Measurements from ENCODE around the gene LRP4. TPM values are rescaled to one million over a fixed set of nuclear protein-coding genes. Genes with fewer than 3 reads are reported as not detected.

LRP4 gene
- total and polyA plus RNA-seq, 2 of the 4 experiments (the other 2 are of a cell fraction): 4.1 to 5.8 TPM

DNA sequence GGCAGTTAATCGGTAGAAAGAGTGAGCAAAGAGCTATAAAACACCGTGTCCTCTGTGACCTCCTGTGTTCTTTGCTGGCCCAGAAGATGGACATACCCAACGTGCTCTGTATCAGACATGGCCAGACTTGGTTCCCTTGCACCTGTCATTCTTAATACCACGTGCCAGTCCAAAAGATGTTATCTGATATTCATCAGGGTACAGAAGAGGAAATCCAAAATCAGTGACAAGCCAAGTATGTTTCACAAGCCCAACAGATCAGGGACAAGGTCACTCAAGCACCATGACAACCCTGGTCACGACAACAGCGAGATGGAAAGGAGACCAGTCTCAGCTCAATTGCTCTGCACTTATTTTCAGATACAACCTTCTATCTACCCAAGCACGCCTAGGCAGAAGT, 3.4 kb downstream of the LRP4 start:
- Histone ChIP-seq H2AK5ac (ENCODE audit: low read depth, low read length) (peak overlapping the region; percentile 56; the same call in 1 of the 2 replicates), H3K9me3 (ENCODE audit: control insufficient read depth, insufficient read depth, low read length) (no peaks in the 10 kb centered on the region), H2AFZ (replicated peaks; ENCODE audit: low read length, poor library complexity) (no peak overlapping the region), H2BK5ac (ENCODE audit: low read depth, low read length, poor library complexity, severe bottlenecking) (no peak overlapping the region), H3K36me3 (ENCODE audit: control insufficient read depth, insufficient read depth, low read length) (no peaks in the 10 kb centered on the region), H2AK9ac (replicated peaks; ENCODE audit: low read depth, low read length, poor library complexity) (no peak overlapping the region), H3K23ac (ENCODE audit: low read depth, low read length) (no peak overlapping the region), H2BK120ac (ENCODE audit: low read depth, low read length) (no peak overlapping the region), H4K8ac (ENCODE audit: low read depth in 2 of 2, low read length in 2 of 2) (no peak overlapping the region), H3K4me1 (ENCODE audit: control insufficient read depth, insufficient read depth, low read length) (peaks cover 11% of the 10 kb centered on the region), H2BK20ac (ENCODE audit: low read depth, low read length) (no peak overlapping the region), H3K9me1 (ENCODE audit: insufficient read depth, low read length) (peaks cover 9% of the 10 kb centered on the region), H3K4me3 (ENCODE audit: insufficient read depth, low read depth, low read length) (no peak overlapping the region), H3K79me1 (ENCODE audit: low read depth in 1 of 2, low read length in 2 of 2) (peaks cover 0 to 15% of the 10 kb centered on the region in 2 experiments; a peak in 3 of 4 replicates), H3K27me3 (ENCODE audit: control insufficient read depth, insufficient read depth, low read length) (no peaks in the 10 kb centered on the region), H2BK15ac (ENCODE audit: low read depth, low read length) (no peak overlapping the region), H3K18ac (ENCODE audit: low read depth, low read length) (no peak overlapping the region), H3K9ac (ENCODE audit: low read depth, low read length) (no peak overlapping the region), H4K5ac (ENCODE audit: low read depth, low read length) (no peak overlapping the region), H3K4ac (ENCODE audit: low read depth, low read length) (no peak overlapping the region), H3K27ac (ENCODE audit: insufficient read depth, low read length) (no peak overlapping the region), H3K56ac (ENCODE audit: extremely low read depth, insufficient read depth, low read length) (no peak overlapping the region), H4K20me1 (ENCODE audit: insufficient read depth, low read length) (no peaks in the 10 kb centered on the region), H3K4me2 (ENCODE audit: low read depth, low read length) (no peak overlapping the region), H4K91ac (ENCODE audit: insufficient read depth, low read depth, low read length) (no peak overlapping the region), H3K14ac (replicated peaks; ENCODE audit: low read depth, low read length) (no peak overlapping the region)
- no peak for ATAC-seq (ENCODE audit: low read depth)
- TF ChIP-seq, protein P1, sequence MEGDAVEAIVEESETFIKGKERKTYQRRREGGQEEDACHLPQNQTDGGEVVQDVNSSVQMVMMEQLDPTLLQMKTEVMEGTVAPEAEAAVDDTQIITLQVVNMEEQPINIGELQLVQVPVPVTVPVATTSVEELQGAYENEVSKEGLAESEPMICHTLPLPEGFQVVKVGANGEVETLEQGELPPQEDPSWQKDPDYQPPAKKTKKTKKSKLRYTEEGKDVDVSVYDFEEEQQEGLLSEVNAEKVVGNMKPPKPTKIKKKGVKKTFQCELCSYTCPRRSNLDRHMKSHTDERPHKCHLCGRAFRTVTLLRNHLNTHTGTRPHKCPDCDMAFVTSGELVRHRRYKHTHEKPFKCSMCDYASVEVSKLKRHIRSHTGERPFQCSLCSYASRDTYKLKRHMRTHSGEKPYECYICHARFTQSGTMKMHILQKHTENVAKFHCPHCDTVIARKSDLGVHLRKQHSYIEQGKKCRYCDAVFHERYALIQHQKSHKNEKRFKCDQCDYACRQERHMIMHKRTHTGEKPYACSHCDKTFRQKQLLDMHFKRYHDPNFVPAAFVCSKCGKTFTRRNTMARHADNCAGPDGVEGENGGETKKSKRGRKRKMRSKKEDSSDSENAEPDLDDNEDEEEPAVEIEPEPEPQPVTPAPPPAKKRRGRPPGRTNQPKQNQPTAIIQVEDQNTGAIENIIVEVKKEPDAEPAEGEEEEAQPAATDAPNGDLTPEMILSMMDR (conservative IDR thresholded peaks at IDR 0.05; ENCODE audit: low read depth, low read length): no peak
- no peak for TF ChIP-seq RCOR1 (IDR thresholded peaks at IDR 0.05; ENCODE audit: insufficient replicate concordance, low read length)
- no peak for TF ChIP-seq MXI1 (IDR thresholded peaks at IDR 0.05; ENCODE audit: borderline replicate concordance, low read depth, low read length)
- no peak for TF ChIP-seq CEBPB (IDR thresholded peaks at IDR 0.05; ENCODE audit: low read depth, low read length)
- TF ChIP-seq, protein P2, sequence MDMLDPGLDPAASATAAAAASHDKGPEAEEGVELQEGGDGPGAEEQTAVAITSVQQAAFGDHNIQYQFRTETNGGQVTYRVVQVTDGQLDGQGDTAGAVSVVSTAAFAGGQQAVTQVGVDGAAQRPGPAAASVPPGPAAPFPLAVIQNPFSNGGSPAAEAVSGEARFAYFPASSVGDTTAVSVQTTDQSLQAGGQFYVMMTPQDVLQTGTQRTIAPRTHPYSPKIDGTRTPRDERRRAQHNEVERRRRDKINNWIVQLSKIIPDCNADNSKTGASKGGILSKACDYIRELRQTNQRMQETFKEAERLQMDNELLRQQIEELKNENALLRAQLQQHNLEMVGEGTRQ (IDR thresholded peaks at IDR 0.05; ENCODE audit: low read depth, low read length): no peak
- no peak for TF ChIP-seq BHLHE40 (IDR thresholded peaks at IDR 0.05; ENCODE audit: low read depth, low read length)
- no peak for TF ChIP-seq FOS (IDR thresholded peaks at IDR 0.05; ENCODE audit: low read depth, low read length)
- no peak for TF ChIP-seq CHD1 (IDR thresholded peaks at IDR 0.05; ENCODE audit: low read depth, low read length)
- TF ChIP-seq MAFK (IDR thresholded peaks at IDR 0.05; ENCODE audit: low read depth, low read length): no peak
- TF ChIP-seq SMC3 (IDR thresholded peaks at IDR 0.05; ENCODE audit: low read depth, low read length): no peak
- in situ Hi-C loops (cut with MboI; ENCODE audit: low sequenced_read_pairs): loop anchor here (10.0 kb wide), 1 partner anchor 240 kb away; no protein-coding TSS in a partner anchor
- WGBS, 2 experiments (ENCODE audit: extremely low coverage in 2 of 2, insufficient read length in 1 of 2): 57% methylated on average over 2 of the region's 7 CpGs; no CpG with 5 or more reads in 1 of the 2 experiments
- no TSS peak for BruUV-seq (replicated peaks)
- POLR2A ChIA-PET (ENCODE audit: unreplicated experiment): no interaction called here
- CTCF ChIA-PET: no interaction called here
- no peak for DNase-seq
- intact Hi-C loops (cut with micrococcal nuclease): no loop called here
- dilution Hi-C loops (cut with HindIII; ENCODE audit: low sequenced_read_pairs, unreplicated experiment): no loop called here
